ENCODE data around the gene SPACDR. TPM values are rescaled to one million over a fixed set of nuclear protein-coding genes. Genes with fewer than 3 reads are reported as not detected.
A peak's percentile ranks its signal among the peaks of the same experiment; 100 is the strongest.

SPACDR gene
- total RNA-seq, 1 donor, result 0.36 TPM

GRCh38 chr7:100429637-100430492 is 34.2 kb downstream of the SPACDR start, which contains the start of gene MEPCE:
Gene MEPCE, plus strand, starts transcription at chr7:100429831. Its CDS starts 188 bp downstream, at chr7:100430019.
- peaks cover 14% of the 10 kb centered on the region for H4K20me1 ChIP-seq (ENCODE audit: insufficient read depth, low read length)
- H3K79me2 ChIP-seq (ENCODE audit: insufficient read depth, low read length), result peaks cover 51% of the 10 kb centered on the region
- H3K9me3 ChIP-seq (ENCODE audit: low read depth, low read length), result no peaks in the 10 kb centered on the region
- peak within 1 kb of the TSS; percentile 82 for H3K4me3 ChIP-seq (ENCODE audit: insufficient read depth, low read length)
- peak within 1 kb of the TSS; percentile 100 for H3K4me2 ChIP-seq (ENCODE audit: insufficient read depth, low read length)
- peaks cover 13% of the 10 kb centered on the region for H3K4me1 ChIP-seq (ENCODE audit: insufficient read depth, low read length)
- H3K36me3 ChIP-seq (ENCODE audit: insufficient read depth, low read length), result peaks cover 28% of the 10 kb centered on the region
- peak within 1 kb of the TSS; percentile 100 for H3K27ac ChIP-seq (ENCODE audit: low read depth, low read length)
- peak within 1 kb of the TSS; percentile 95 for H2AFZ ChIP-seq (ENCODE audit: low read length)
- DNase-seq (ENCODE audit: insufficient read length, low spot score, missing footprints), result peak; percentile 100
- TF ChIP-seq CTCF (IDR thresholded peaks at IDR 0.05; ENCODE audit: extremely low read depth, low read depth, low read length), result no peak
- no peaks in the 10 kb centered on the region for H3K27me3 ChIP-seq (ENCODE audit: insufficient read depth, low read length)

- H3K27me3 ChIP-seq (ENCODE audit: insufficient read depth, low read length), result no peaks in the 10 kb centered on the region
- H3K4me3 ChIP-seq (ENCODE audit: insufficient read depth, low read length), result peak overlapping the region; percentile 82
- H3K36me3 ChIP-seq (ENCODE audit: insufficient read depth, low read length), result peaks cover 24% of the 10 kb centered on the region
- no peak for TF ChIP-seq CTCF (IDR thresholded peaks at IDR 0.05; ENCODE audit: extremely low read depth, low read depth, low read length)
- DNase-seq (ENCODE audit: insufficient read length, low spot score, missing footprints), result peak; percentile 99
- peak overlapping the region; percentile 100 for H3K4me2 ChIP-seq (ENCODE audit: insufficient read depth, low read length)
- H3K79me2 ChIP-seq (ENCODE audit: insufficient read depth, low read length), result peaks cover 43% of the 10 kb centered on the region
- peaks cover 11% of the 10 kb centered on the region for H3K4me1 ChIP-seq (ENCODE audit: insufficient read depth, low read length)
- H4K20me1 ChIP-seq (ENCODE audit: insufficient read depth, low read length), result peaks cover 12% of the 10 kb centered on the region
- peak overlapping the region; percentile 100 for H3K27ac ChIP-seq (ENCODE audit: low read depth, low read length)
- H2AFZ ChIP-seq (ENCODE audit: low read length), result peak overlapping the region; percentile 95
- H3K9me3 ChIP-seq (ENCODE audit: low read depth, low read length), result no peaks in the 10 kb centered on the region
Measured at GRCh38 chr7:100428967-100429636, 35.0 kb downstream of the SPACDR start.

GRCh38 chr7:100428199-100428966 is 35.7 kb downstream of the SPACDR start, which contains the start of gene ZCWPW1:
Gene ZCWPW1, minus strand, starts transcription at chr7:100428703. Its CDS starts 8,054 bp downstream, at chr7:100420649.
- H3K27ac ChIP-seq (ENCODE audit: low read depth, low read length), result peak within 1 kb of the TSS; percentile 100
- H4K20me1 ChIP-seq (ENCODE audit: insufficient read depth, low read length), result peaks cover 12% of the 10 kb centered on the region
- TF ChIP-seq CTCF (IDR thresholded peaks at IDR 0.05; ENCODE audit: extremely low read depth, low read depth, low read length), result no peak
- peak within 1 kb of the TSS; percentile 100 for H3K4me2 ChIP-seq (ENCODE audit: insufficient read depth, low read length)
- no peaks in the 10 kb centered on the region for H3K9me3 ChIP-seq (ENCODE audit: low read depth, low read length)
- H2AFZ ChIP-seq (ENCODE audit: low read length), result peak within 1 kb of the TSS; percentile 95
- peaks cover 11% of the 10 kb centered on the region for H3K4me1 ChIP-seq (ENCODE audit: insufficient read depth, low read length)
- H3K4me3 ChIP-seq (ENCODE audit: insufficient read depth, low read length), result peak within 1 kb of the TSS; percentile 82
- no peaks in the 10 kb centered on the region for H3K27me3 ChIP-seq (ENCODE audit: insufficient read depth, low read length)
- H3K36me3 ChIP-seq (ENCODE audit: insufficient read depth, low read length), result peaks cover 17% of the 10 kb centered on the region
- peaks cover 36% of the 10 kb centered on the region for H3K79me2 ChIP-seq (ENCODE audit: insufficient read depth, low read length)
- DNase-seq (ENCODE audit: insufficient read length, low spot score, missing footprints), result peak; percentile 99
